Measurements from ENCODE around the gene UCN2. TPM values are rescaled to one million over a fixed set of nuclear protein-coding genes. Genes with fewer than 3 reads are reported as not detected.
A peak's percentile ranks its signal among the peaks of the same experiment; 100 is the strongest.
"Not testable (repeated sequence)": the region's sequence is repeated elsewhere in the genome, so short reads cannot be mapped to it uniquely, and the experiment has no call there.

The UCN2 gene
- total and polyA plus RNA-seq, 4 experiments from 2014 or later, result not detected

DNA sequence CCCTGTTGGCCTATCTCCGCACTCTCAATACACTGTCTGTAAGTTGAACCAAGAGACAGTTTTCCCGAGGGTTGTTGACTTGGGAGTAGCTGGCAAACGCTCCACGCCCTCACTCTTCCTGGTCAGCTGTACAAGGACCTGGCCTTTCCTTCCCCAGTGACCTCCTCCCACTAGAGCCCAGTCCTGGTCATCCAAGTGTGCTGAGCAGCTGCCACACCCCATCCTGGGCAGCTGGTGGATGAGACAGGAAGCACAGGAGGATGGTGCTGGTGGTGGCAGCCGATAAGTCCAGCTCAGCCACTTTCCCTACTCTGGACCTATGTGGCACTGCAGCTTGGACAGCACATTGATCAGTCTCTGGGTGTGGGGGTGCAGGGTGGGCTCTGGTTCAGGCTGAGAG is 26.8 kb downstream of the UCN2 start:
- no peaks in the 10 kb centered on the region for H3K9me3 ChIP-seq (ENCODE audit: control insufficient read depth in 1 of 2, low read length in 2 of 2)
- Mint-ChIP-seq H3K9me3 (no peaks in the 10 kb centered on the region), H3K27me3 (no peaks in the 10 kb centered on the region), H3K27ac (no peak overlapping the region), H3K4me3 (no peak overlapping the region), H3K36me3 (peaks cover 0 to 4% of the 10 kb centered on the region in 2 donors), H3K4me1 (peaks cover 0 to 7% (median 0%) of the 10 kb centered on the region in 4 donors)
- CTCF ChIA-PET (ENCODE audit: partially characterized antibody), result interaction anchor here (1.6 to 1.8 kb wide), 2 partner anchors 100 to 136 kb away, joined by 7 to 14 read pairs; no protein-coding TSS in a partner anchor
- no peaks in the 10 kb centered on the region for H3K4me1 ChIP-seq (ENCODE audit: insufficient read depth, low read length)
- no peak overlapping the region for H3K27ac ChIP-seq (ENCODE audit: low read depth, low read length)
- no peak overlapping the region for H3K4me3 ChIP-seq (ENCODE audit: low read length in 2 of 2)
- no peak for DNase-seq
- intact Hi-C loops (cut with micrococcal nuclease), result no loop called here
- POLR2A ChIA-PET (ENCODE audit: partially characterized antibody), result no interaction called here
- H3K36me3 ChIP-seq (ENCODE audit: insufficient read depth, low read length), result no peaks in the 10 kb centered on the region
- H3K27me3 ChIP-seq (ENCODE audit: insufficient read depth, low read length), result no peaks in the 10 kb centered on the region

DNA sequence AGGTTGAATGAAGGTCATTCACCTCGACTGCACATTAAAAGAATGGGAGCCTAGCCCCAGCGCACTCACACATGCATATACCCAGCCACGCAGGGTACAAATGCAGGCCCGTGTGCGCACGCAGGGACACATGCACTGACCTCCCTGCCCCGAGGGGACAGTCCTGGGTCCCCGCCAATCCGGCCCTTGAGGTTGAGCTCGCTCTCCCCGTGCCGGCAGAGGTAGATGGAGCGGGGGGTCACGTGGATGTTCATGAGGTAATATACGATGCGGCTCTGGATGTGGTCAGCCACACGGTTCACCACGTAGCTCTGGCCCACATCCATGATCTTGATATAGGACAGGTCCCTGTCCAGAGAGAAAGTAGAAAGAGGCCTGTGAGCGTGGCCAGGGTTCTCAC is 27.5 kb downstream of the UCN2 start:
- Mint-ChIP-seq H3K9me3 (no peaks in the 10 kb centered on the region), H3K36me3 (peaks cover 0 to 4% of the 10 kb centered on the region in 2 donors), H3K27ac (no peak overlapping the region), H3K4me3 (no peak overlapping the region), H3K27me3 (no peaks in the 10 kb centered on the region), H3K4me1 (peaks cover 0 to 7% (median 0%) of the 10 kb centered on the region in 4 donors)
- Histone ChIP-seq H3K27ac (ENCODE audit: low read depth, low read length) (no peak overlapping the region), H3K9me3 (ENCODE audit: control insufficient read depth in 1 of 2, low read length in 2 of 2) (no peaks in the 10 kb centered on the region), H3K36me3 (ENCODE audit: insufficient read depth, low read length) (no peaks in the 10 kb centered on the region), H3K4me3 (ENCODE audit: low read length in 2 of 2) (no peak overlapping the region), H3K27me3 (ENCODE audit: insufficient read depth, low read length) (no peaks in the 10 kb centered on the region), H3K4me1 (ENCODE audit: insufficient read depth, low read length) (no peaks in the 10 kb centered on the region)
- CTCF ChIA-PET (ENCODE audit: partially characterized antibody), result interaction anchor here (1.6 to 1.8 kb wide), 2 partner anchors 100 to 135 kb away, joined by 7 to 14 read pairs; no protein-coding TSS in a partner anchor
- POLR2A ChIA-PET (ENCODE audit: partially characterized antibody), result no interaction called here
- intact Hi-C loops (cut with micrococcal nuclease), result no loop called here
- DNase-seq, result no peak

DNA sequence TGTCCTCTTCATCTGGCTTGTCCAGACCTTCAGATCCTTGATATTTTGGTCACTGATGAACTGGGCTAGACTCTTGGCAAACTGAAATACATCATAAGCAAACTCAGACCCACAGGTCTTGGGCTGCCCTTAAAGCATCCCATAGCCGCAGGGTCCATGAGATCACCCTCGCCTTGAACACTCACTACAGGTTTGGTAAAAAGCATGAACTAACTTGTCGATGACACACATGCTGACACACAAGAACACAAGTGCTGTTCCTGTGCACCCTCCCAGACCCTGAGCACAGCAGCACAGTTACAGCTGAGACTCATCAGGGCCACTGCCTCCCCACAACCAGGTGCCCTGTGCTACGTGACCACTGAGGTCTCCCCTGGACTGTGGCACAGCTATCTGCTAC is 28.0 kb downstream of the UCN2 start:
- no peak overlapping the region for H3K4me3 Mint-ChIP-seq
- POLR2A ChIA-PET (ENCODE audit: partially characterized antibody), result no interaction called here
- no peaks in the 10 kb centered on the region for H3K4me1 ChIP-seq (ENCODE audit: insufficient read depth, low read length)
- no peaks in the 10 kb centered on the region for H3K36me3 ChIP-seq (ENCODE audit: insufficient read depth, low read length)
- no peak overlapping the region for H3K27ac ChIP-seq (ENCODE audit: low read depth, low read length)
- H3K9me3 Mint-ChIP-seq, result no peaks in the 10 kb centered on the region
- peaks cover 0 to 7% (median 0%) of the 10 kb centered on the region in 4 donors for H3K4me1 Mint-ChIP-seq
- intact Hi-C loops (cut with micrococcal nuclease), result no loop called here
- H3K27me3 Mint-ChIP-seq, result no peaks in the 10 kb centered on the region
- H3K4me3 ChIP-seq (ENCODE audit: low read length in 2 of 2), result no peak overlapping the region
- DNase-seq, result no peak
- no peaks in the 10 kb centered on the region for H3K9me3 ChIP-seq (ENCODE audit: control insufficient read depth in 1 of 2, low read length in 2 of 2)
- no peaks in the 10 kb centered on the region for H3K27me3 ChIP-seq (ENCODE audit: insufficient read depth, low read length)
- peak overlapping the region in 1 of 7 donors; percentile 55 for H3K27ac Mint-ChIP-seq
- CTCF ChIA-PET (ENCODE audit: partially characterized antibody), result interaction anchor here (1.8 kb wide), 1 partner anchor 99 kb away, joined by 7 read pairs; no protein-coding TSS in a partner anchor
- H3K36me3 Mint-ChIP-seq, result peaks cover 0 to 4% of the 10 kb centered on the region in 2 donors

DNA sequence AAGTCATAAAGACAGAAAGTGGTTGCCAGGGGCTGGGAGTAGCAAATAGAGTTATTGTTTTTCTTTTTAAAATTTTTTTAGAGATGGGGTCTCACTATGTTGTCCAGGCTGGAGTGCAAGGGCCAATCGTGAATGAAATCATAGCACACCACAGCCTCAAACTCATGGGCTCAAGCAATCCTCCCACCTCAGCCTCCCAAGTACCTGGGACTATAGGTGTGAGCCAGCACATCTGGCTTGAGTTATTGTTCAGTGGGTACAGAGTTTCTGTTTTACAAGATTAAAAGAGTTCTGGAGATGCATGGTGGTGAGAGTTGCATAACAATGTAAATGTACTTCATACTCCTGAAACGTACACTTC is 30.6 kb downstream of the UCN2 start:
- H3K27ac ChIP-seq (ENCODE audit: low read depth, low read length), result no peak overlapping the region
- intact Hi-C loops (cut with micrococcal nuclease), result no loop called here
- no peak overlapping the region for H3K4me3 ChIP-seq (ENCODE audit: low read length in 2 of 2)
- H3K9me3 ChIP-seq (ENCODE audit: control insufficient read depth in 1 of 2, low read length in 2 of 2), result no peaks in the 10 kb centered on the region
- POLR2A ChIA-PET (ENCODE audit: partially characterized antibody), result no interaction called here
- peaks cover 0 to 4% of the 10 kb centered on the region in 2 donors for H3K36me3 Mint-ChIP-seq
- no peaks in the 10 kb centered on the region for H3K36me3 ChIP-seq (ENCODE audit: insufficient read depth, low read length)
- no peak overlapping the region for H3K27ac Mint-ChIP-seq
- CTCF ChIA-PET (ENCODE audit: partially characterized antibody), result interaction anchor here (1.5 to 1.9 kb wide), 2 partner anchors 12 to 16 kb away, joined by 3 to 6 read pairs; no protein-coding TSS in a partner anchor
- H3K4me3 Mint-ChIP-seq, result no peak overlapping the region
- H3K27me3 Mint-ChIP-seq, result no peaks in the 10 kb centered on the region
- no peaks in the 10 kb centered on the region for H3K9me3 Mint-ChIP-seq
- no peaks in the 10 kb centered on the region for H3K4me1 ChIP-seq (ENCODE audit: insufficient read depth, low read length)
- H3K4me1 Mint-ChIP-seq, result peaks cover 0 to 7% (median under 1%) of the 10 kb centered on the region in 4 donors
- DNase-seq, result no peak
- no peaks in the 10 kb centered on the region for H3K27me3 ChIP-seq (ENCODE audit: insufficient read depth, low read length)

DNA sequence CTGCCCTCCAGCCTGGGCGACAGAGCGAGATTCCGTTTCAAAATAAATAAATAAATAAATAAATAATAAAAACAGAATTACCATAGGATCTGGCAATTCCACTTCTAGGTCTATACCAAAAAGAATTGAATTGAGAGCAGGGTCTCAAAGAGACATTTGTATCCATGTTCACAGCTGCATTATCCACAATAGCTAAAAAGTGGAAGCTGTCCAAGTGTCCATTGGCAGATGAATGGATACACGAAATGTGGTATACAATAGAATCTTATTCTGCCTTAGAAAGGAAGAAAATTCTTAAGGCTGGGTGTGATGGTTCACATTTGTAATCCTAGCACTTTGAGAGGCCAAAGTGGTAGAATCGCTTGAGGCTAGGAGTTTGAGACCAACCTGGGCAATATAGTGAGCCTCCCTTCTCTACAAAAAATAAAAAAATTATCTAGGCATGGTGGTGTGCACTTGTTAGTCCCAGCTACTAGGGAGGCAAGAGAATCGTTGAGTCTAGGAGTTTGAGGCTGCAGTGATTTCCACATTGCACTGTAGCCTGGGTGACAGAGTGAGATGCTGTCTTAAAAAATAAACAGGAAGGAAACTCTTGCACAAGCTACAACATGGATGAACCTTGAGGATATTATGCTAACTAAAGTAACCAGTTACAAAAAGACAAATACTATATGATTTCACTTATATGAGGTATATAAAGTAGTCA is 31.2 kb downstream of the UCN2 start:
- Mint-ChIP-seq H3K27me3 (no peaks in the 10 kb centered on the region), H3K4me1 (peaks cover 0 to 7% (median under 1%) of the 10 kb centered on the region in 4 donors), H3K36me3 (peaks cover 0 to 4% of the 10 kb centered on the region in 2 donors), H3K9me3 (no peaks in the 10 kb centered on the region), H3K4me3 (no peak overlapping the region), H3K27ac (no peak overlapping the region)
- ChIA-PET CTCF (ENCODE audit: partially characterized antibody) (interaction anchor here (1.1 to 1.9 kb wide), 4 partner anchors 12 to 96 kb away, joined by 3 to 8 read pairs (median 4); no protein-coding TSS in a partner anchor), POLR2A (ENCODE audit: partially characterized antibody) (no interaction called here)
- Histone ChIP-seq H3K36me3 (ENCODE audit: insufficient read depth, low read length) (no peaks in the 10 kb centered on the region), H3K4me3 (ENCODE audit: low read length in 2 of 2) (no peak overlapping the region), H3K9me3 (ENCODE audit: control insufficient read depth in 1 of 2, low read length in 2 of 2) (no peaks in the 10 kb centered on the region), H3K27ac (ENCODE audit: low read depth, low read length) (no peak overlapping the region), H3K27me3 (ENCODE audit: insufficient read depth, low read length) (no peaks in the 10 kb centered on the region), H3K4me1 (ENCODE audit: insufficient read depth, low read length) (no peaks in the 10 kb centered on the region)
- intact Hi-C loops (cut with micrococcal nuclease), result no loop called here
- no peak for DNase-seq

DNA sequence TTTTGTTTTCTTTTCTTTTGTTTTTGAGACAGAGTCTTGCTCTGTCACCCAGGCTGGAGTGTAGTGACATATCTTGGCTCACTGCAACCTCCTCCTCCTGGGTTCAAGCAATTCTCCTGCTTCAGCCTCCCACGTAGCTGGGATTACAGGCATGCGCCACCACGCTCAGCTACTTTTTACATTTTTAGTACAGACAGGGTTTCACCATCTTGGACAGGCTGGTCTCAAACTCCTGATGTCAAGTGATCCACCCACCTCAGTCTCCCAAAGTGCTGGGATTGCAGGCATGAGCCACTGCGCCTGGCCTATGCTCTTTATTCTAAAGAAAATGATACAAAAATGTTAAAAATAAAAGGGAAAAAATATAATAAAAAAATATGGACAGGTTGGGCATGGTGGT is 32.9 kb downstream of the UCN2 start:
- H3K27ac Mint-ChIP-seq; H3K27me3 Mint-ChIP-seq; H3K4me1 Mint-ChIP-seq; H3K4me3 Mint-ChIP-seq; H3K27me3 ChIP-seq (ENCODE audit: insufficient read depth, low read length); H3K27ac ChIP-seq (ENCODE audit: low read depth, low read length); H3K9me3 Mint-ChIP-seq; H3K4me3 ChIP-seq (ENCODE audit: low read length in 2 of 2); POLR2A ChIA-PET (ENCODE audit: partially characterized antibody); H3K4me1 ChIP-seq (ENCODE audit: insufficient read depth, low read length); H3K9me3 ChIP-seq (ENCODE audit: control insufficient read depth in 1 of 2, low read length in 2 of 2); H3K36me3 ChIP-seq (ENCODE audit: insufficient read depth, low read length); intact Hi-C loops (cut with micrococcal nuclease); H3K36me3 Mint-ChIP-seq; DNase-seq: not testable (repeated sequence)
- CTCF ChIA-PET (ENCODE audit: partially characterized antibody), result interaction anchor here (1.0 to 1.4 kb wide), 3 partner anchors 18 to 94 kb away, joined by 3 to 5 read pairs (median 4); no protein-coding TSS in a partner anchor

DNA sequence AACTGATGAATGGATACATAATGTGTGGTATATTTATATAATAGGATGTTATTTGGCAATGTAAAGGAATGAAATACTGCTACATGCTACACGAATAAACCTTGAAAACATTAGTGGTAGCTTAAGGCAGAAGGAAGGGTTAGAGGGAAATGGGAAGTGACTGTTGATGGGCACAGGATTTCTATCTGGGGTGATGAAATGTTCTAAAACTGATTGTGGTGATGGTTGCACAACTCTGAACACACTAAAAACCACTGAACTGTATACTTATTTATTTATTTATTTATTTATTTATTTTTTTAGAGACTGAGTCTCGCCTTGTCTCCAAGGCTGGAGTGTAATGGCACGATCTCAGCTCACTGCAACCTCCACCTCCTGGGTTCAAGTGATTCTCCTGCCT is 34.8 kb downstream of the UCN2 start:
- intact Hi-C loops (cut with micrococcal nuclease), result no loop called here
- H3K4me1 ChIP-seq (ENCODE audit: insufficient read depth, low read length), result no peaks in the 10 kb centered on the region
- H3K36me3 ChIP-seq (ENCODE audit: insufficient read depth, low read length), result no peaks in the 10 kb centered on the region
- no peaks in the 10 kb centered on the region for H3K9me3 Mint-ChIP-seq
- no peak for DNase-seq
- no peak overlapping the region for H3K4me3 ChIP-seq (ENCODE audit: low read length in 2 of 2)
- H3K27me3 ChIP-seq (ENCODE audit: insufficient read depth, low read length), result no peaks in the 10 kb centered on the region
- no peaks in the 10 kb centered on the region for H3K9me3 ChIP-seq (ENCODE audit: control insufficient read depth in 1 of 2, low read length in 2 of 2)
- peaks cover 0 to 7% (median 2%) of the 10 kb centered on the region in 4 donors for H3K4me1 Mint-ChIP-seq
- ChIA-PET POLR2A (ENCODE audit: partially characterized antibody) (no interaction called here), CTCF (ENCODE audit: partially characterized antibody) (interaction anchor here (0.7 kb wide), 1 partner anchor 93 kb away, joined by 3 read pairs; no protein-coding TSS in a partner anchor)
- H3K27me3 Mint-ChIP-seq, result no peaks in the 10 kb centered on the region
- H3K36me3 Mint-ChIP-seq, result peaks cover 0 to under 1% of the 10 kb centered on the region in 2 donors
- H3K27ac Mint-ChIP-seq, result no peak overlapping the region
- no peak overlapping the region for H3K27ac ChIP-seq (ENCODE audit: low read depth, low read length)
- H3K4me3 Mint-ChIP-seq, result no peak overlapping the region
